Thoracic aorta (tissue), 2 donors: ENCODE results near the gene RAP1GAP. TPM values are rescaled to one million over a fixed set of nuclear protein-coding genes. Genes with fewer than 3 reads are reported as not detected.

Source experiments
- ATAC-seq: fragments of 150-250 bp; one replicate; pipeline ENCODE4 v1.8.0; 2017; ENCODE audit warnings: low read depth; ENCODE audit not compliant: insufficient number of reproducible peaks, low FRiP score
- DNase-seq: peaks from one replicate; pipeline ENCODE4 v3.0.0-alpha.2; 2020; ENCODE audit warnings: low spot score
- H3K27ac ChIP-seq, 2 donors: fragments of 200-600 bp; sonication (generic); 1 replicate in 1 of 2; 2 replicates in 1 of 2; pipeline ENCODE4 v1.5.1; 2016; ENCODE audit warnings: mild to moderate bottlenecking in 2 of 2, moderate library complexity in 2 of 2
- H3K27me3 ChIP-seq: fragments of 200-600 bp; sonication (generic); replicated peaks from 2 replicates; pipeline ENCODE4 v1.6.0; 2016; ENCODE audit warnings: mild to moderate bottlenecking; ENCODE audit not compliant: insufficient read depth
- H3K36me3 ChIP-seq: fragments of 200-600 bp; sonication (generic); one replicate; pipeline ENCODE4 v1.5.1; 2016
- H3K4me1 ChIP-seq, 2 donors: fragments of 200-600 bp; sonication (generic); 1 replicate in 1 of 2; 2 replicates in 1 of 2; pipeline versions ENCODE4 v1.5.1 to v1.6.0; 2016; ENCODE audit warnings: low read depth in 2 of 2, mild to moderate bottlenecking in 1 of 2; ENCODE audit not compliant: control insufficient read depth in 1 of 2
- H3K4me3 ChIP-seq: fragments of 200-600 bp; sonication (generic); 2 replicates; pipeline ENCODE4 v1.5.1; 2016; ENCODE audit warnings: mild to moderate bottlenecking
- H3K9me3 ChIP-seq: fragments of 200-600 bp; sonication (generic); 2 replicates; pipeline ENCODE4 v1.5.1; 2016
- CTCF ChIP-seq: fragments of 200-600 bp; sonication (generic); IDR thresholded peaks from one replicate; pipeline ENCODE4 v1.5.1; 2019; ENCODE audit warnings: antibody characterized with exemption
- total RNA-seq, 2 donors: library from RNA; depleted of rRNA; stranded (reverse); fragments of >200 nt; gene quantifications; one replicate each; pipeline versions ENCODE4 v1.1.0 to v1.2.3, GENCODE V29; 2016

RAP1GAP gene
- total RNA-seq, 2 donors from 2014 or later: 0.27 to 0.92 TPM

DNA sequence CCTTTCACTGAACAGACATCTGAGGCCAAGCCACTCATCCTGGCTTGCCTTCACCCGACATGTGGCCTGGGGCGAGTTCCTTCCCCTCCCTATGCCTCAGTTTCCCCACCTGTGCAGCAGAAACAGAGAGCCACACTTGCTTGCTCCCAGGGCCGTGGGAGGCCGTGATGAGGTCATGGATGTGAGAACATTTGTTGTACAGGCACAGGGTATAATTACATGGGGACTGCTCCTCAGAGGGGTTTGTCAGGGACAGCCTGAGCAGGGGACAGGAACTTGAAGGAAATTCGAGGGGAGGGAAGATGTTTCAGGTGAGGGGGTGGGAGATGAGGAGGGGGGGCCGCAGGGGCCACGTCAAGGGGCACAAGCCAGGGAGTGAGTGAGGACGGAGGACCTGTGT, 103.9 kb downstream of the RAP1GAP start:
- no peak overlapping the region for H3K4me3 ChIP-seq
- no peak overlapping the region for H3K27ac ChIP-seq
- H3K4me1 ChIP-seq: no peaks in the 10 kb centered on the region
- no peak for TF ChIP-seq CTCF
- no peaks in the 10 kb centered on the region for H3K9me3 ChIP-seq
- ATAC-seq (no peak), DNase-seq (no peak)
- H3K27me3 ChIP-seq: no peaks in the 10 kb centered on the region
- H3K36me3 ChIP-seq: no peaks in the 10 kb centered on the region

DNA sequence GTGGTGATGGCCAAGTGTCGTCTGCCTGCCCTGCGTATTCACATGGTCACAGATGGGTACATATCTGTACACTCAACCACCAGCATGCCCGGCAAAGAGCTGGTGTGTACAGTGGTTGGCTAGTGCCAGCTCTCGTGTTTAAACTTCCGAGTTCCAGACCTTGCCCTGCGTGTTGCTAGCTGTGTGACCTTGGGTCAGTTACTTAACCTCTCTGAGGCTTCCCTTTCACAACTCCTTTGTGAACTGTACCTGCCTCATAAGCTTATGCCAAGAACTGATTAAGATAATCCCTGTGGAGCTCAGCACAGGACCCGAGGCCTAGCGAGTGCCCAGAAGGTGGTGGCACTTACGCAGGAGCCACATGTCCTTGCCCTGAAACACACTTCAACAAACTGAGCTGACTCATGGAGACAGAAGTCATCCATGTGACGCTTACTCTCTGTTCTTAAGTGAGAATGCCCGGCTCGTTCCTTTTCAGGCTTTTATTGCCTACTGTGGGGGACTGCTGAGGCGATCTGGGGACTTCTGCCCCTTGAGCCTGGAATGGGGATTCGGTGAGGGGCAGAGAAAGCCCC, 104.5 kb downstream of the RAP1GAP start:
- Histone ChIP-seq H3K27ac (no peak overlapping the region), H3K36me3 (no peaks in the 10 kb centered on the region), H3K4me1 (no peaks in the 10 kb centered on the region), H3K9me3 (no peaks in the 10 kb centered on the region), H3K27me3 (no peaks in the 10 kb centered on the region), H3K4me3 (no peak overlapping the region)
- ATAC-seq (no peak), DNase-seq (no peak)
- TF ChIP-seq CTCF: no peak

DNA sequence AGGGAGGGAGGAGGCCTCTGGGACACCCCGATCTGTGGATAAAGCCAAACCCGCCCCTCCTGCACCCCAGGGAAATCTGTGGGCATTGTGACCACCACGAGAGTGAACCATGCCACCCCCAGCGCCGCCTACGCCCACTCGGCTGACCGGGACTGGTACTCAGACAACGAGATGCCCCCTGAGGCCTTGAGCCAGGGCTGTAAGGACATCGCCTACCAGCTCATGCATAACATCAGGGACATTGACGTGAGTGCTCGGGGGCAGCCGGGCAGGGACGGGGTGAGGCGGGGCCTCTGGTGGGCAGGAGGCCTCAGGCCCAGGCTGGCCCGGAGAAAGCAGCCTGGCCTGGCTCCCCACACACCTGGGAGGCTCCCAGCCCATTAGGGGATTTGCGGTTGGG, 105.2 kb downstream of the RAP1GAP start:
- Histone ChIP-seq H3K9me3 (no peaks in the 10 kb centered on the region), H3K4me1 (no peaks in the 10 kb centered on the region), H3K27me3 (no peaks in the 10 kb centered on the region), H3K4me3 (no peak overlapping the region), H3K36me3 (no peaks in the 10 kb centered on the region), H3K27ac (no peak overlapping the region)
- ATAC-seq: no peak
- no peak for DNase-seq
- no peak for TF ChIP-seq CTCF

DNA sequence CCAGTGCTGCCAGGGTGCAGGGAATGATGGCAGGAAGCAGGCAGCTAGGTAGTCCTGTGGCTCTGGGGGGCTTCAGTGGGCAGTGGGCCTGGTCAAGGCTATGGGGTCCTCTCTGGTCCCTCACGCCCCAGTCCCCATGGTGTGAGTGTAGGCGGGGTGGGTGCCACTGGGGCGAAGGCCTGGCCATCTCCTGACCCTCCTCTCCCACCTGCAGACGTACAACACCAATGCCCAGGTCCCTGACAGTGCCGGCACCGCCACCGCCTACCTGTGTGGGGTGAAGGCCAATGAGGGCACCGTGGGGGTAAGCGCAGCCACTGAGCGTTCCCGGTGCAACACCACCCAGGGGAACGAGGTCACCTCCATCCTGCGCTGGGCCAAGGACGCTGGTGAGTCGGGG, 106.3 kb downstream of the RAP1GAP start:
- no peak overlapping the region for H3K27ac ChIP-seq
- ATAC-seq: no peak
- no peaks in the 10 kb centered on the region for H3K4me1 ChIP-seq
- H3K4me3 ChIP-seq: no peak overlapping the region
- H3K27me3 ChIP-seq: no peaks in the 10 kb centered on the region
- TF ChIP-seq CTCF: no peak
- DNase-seq: no peak
- H3K9me3 ChIP-seq: no peaks in the 10 kb centered on the region
- H3K36me3 ChIP-seq: no peaks in the 10 kb centered on the region

- no peak for TF ChIP-seq CTCF
- Histone ChIP-seq H3K9me3 (no peaks in the 10 kb centered on the region), H3K27me3 (no peaks in the 10 kb centered on the region), H3K27ac (no peak overlapping the region), H3K4me1 (no peaks in the 10 kb centered on the region), H3K4me3 (no peak overlapping the region), H3K36me3 (no peaks in the 10 kb centered on the region)
- DNase-seq: no peak
- no peak for ATAC-seq
Measured at GRCh38 chr1:21560916-21561638, 108.1 kb downstream of the RAP1GAP start.
